ENCODE data around the gene ROBO2.

DNA sequence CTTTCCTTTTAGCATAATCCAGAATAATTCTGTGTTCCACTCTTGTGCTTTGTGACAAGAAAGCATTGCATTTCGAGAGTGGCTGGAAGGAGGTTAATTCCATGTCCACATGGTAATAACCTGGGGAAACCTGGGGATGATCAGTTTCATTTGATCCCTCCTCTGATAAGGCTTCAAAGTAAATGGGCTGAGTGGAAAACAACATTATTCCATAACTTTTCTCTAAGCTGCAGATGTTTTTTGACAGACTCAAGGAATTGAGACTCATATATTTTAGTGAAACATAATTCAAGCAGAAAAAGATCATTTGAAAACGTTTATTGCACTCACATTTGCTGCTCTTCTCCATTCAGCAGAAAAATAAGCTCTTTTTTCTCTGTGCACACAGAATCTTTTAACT lies 44.6 kb downstream of the ROBO2 start:
- TF ChIP-seq POLR2A (IDR thresholded peaks at IDR 0.05), result no peak
- TF ChIP-seq, protein P1, sequence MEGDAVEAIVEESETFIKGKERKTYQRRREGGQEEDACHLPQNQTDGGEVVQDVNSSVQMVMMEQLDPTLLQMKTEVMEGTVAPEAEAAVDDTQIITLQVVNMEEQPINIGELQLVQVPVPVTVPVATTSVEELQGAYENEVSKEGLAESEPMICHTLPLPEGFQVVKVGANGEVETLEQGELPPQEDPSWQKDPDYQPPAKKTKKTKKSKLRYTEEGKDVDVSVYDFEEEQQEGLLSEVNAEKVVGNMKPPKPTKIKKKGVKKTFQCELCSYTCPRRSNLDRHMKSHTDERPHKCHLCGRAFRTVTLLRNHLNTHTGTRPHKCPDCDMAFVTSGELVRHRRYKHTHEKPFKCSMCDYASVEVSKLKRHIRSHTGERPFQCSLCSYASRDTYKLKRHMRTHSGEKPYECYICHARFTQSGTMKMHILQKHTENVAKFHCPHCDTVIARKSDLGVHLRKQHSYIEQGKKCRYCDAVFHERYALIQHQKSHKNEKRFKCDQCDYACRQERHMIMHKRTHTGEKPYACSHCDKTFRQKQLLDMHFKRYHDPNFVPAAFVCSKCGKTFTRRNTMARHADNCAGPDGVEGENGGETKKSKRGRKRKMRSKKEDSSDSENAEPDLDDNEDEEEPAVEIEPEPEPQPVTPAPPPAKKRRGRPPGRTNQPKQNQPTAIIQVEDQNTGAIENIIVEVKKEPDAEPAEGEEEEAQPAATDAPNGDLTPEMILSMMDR (IDR thresholded peaks at IDR 0.05), result no peak
- TF ChIP-seq POLR2AphosphoS5 (IDR thresholded peaks at IDR 0.05), result no peak
- TF ChIP-seq EP300 (IDR thresholded peaks at IDR 0.05), result no peak
